ENCODE results near the gene PPIE. TPM values are rescaled to one million over a fixed set of nuclear protein-coding genes. Genes with fewer than 3 reads are reported as not detected.

PPIE gene
- total RNA-seq, 2 donors from 2014 or later = 34.7 to 42.6 TPM

DNA sequence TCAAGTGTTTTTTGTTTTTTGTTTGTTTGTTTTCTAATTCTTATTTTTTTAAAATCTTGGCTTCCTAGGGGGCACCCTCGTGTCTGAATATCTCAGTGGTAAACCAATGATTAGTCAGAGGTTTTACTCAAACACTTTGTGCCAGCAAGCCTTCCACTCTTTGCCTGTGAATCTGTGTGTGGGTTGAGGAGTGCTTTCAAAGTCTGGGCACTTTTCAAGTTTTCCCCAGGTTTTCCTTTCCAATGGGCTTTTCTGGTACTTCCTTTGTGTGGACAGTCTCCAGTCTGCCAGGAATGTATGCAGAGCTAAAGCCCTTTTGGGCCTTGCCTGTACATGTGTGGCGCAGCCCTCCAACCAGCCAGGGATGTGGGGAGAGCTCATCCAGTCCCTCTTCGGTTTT lies 9.7 kb upstream of the PPIE start:
- Histone ChIP-seq H3K27ac (no peak overlapping the region), H3K36me3 (no peaks in the 10 kb centered on the region), H3K27me3 (peaks cover 23% of the 10 kb centered on the region), H3K4me3 (no peak overlapping the region), H3K4me1 (no peaks in the 10 kb centered on the region), H3K9me3 (no peaks in the 10 kb centered on the region), H3K9ac (ENCODE audit: low read depth in 2 of 2, low read length in 2 of 2) (no peak overlapping the region)
- intact Hi-C loops (cut with DNase I) = no loop called here
- DNase-seq = no peak
- TF ChIP-seq CTCF (IDR thresholded peaks at IDR 0.05) = no peak

DNA sequence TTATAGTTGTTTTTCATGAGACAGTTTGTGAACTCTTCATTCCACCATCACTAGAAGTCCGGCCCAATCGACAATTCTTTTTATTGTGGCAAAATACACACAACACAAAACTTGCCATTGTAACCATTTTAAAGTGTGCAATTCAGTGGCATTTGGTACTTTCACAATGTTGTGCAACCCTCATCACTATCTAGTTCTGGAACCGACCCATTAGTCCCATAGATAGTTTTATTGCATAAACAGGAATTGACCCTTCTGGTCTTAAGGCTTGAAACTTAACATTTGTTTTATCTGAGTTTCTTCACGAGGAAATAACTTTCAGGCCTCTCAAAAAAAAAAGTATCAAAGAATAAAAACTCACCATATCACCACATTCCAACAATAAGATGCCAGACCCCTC lies 8.8 kb upstream of the PPIE start:
- no peak overlapping the region for H3K9ac ChIP-seq (ENCODE audit: low read depth in 2 of 2, low read length in 2 of 2)
- no peak for TF ChIP-seq CTCF (IDR thresholded peaks at IDR 0.05)
- no peaks in the 10 kb centered on the region for H3K9me3 ChIP-seq
- H3K27me3 ChIP-seq = peaks cover 28% of the 10 kb centered on the region
- DNase-seq = no peak
- no peaks in the 10 kb centered on the region for H3K4me1 ChIP-seq
- intact Hi-C loops (cut with DNase I) = no loop called here
- H3K4me3 ChIP-seq = no peak overlapping the region
- H3K36me3 ChIP-seq = no peaks in the 10 kb centered on the region
- H3K27ac ChIP-seq = no peak overlapping the region

GRCh38 chr1:39732730-39733129 lies 6.0 kb upstream of the PPIE start:
- H3K9ac ChIP-seq (ENCODE audit: low read depth in 2 of 2, low read length in 2 of 2) = no peak overlapping the region
- no peak for DNase-seq
- H3K9me3 ChIP-seq = no peaks in the 10 kb centered on the region
- intact Hi-C loops (cut with DNase I) = no loop called here
- no peak overlapping the region for H3K27ac ChIP-seq
- H3K36me3 ChIP-seq = no peaks in the 10 kb centered on the region
- peaks cover 16% of the 10 kb centered on the region for H3K27me3 ChIP-seq
- TF ChIP-seq CTCF (IDR thresholded peaks at IDR 0.05) = no peak
- no peaks in the 10 kb centered on the region for H3K4me1 ChIP-seq
- H3K4me3 ChIP-seq = no peak overlapping the region

DNA sequence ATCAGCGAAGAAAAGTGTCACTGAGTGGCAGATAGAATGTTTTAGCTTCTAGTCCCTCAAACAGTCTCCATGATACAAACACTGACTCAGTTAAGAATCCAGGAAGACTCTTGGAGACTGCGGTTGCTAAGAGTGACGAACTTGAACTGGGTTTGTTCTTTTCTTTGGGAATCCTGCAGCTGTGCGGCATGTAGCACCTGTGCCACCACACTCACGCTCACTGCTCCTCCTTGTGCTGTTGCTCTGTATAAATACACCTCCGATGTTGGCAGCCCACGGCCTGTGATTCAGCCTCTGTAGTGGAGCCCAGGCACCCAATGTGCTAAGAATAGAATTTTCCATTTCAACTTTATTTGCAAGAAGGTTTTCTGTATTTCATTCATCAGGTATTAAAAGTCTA lies 5.5 kb upstream of the PPIE start:
- no peak overlapping the region for H3K9ac ChIP-seq (ENCODE audit: low read depth in 2 of 2, low read length in 2 of 2)
- H3K27me3 ChIP-seq = peaks cover 15% of the 10 kb centered on the region
- no peak overlapping the region for H3K27ac ChIP-seq
- H3K4me3 ChIP-seq = no peak overlapping the region
- DNase-seq = no peak
- no peaks in the 10 kb centered on the region for H3K4me1 ChIP-seq
- no peaks in the 10 kb centered on the region for H3K36me3 ChIP-seq
- intact Hi-C loops (cut with DNase I) = no loop called here
- H3K9me3 ChIP-seq = no peaks in the 10 kb centered on the region
- TF ChIP-seq CTCF (IDR thresholded peaks at IDR 0.05) = no peak

- TF ChIP-seq CTCF (IDR thresholded peaks at IDR 0.05) = no peak
- Histone ChIP-seq H3K9ac (ENCODE audit: low read depth in 2 of 2, low read length in 2 of 2) (no peak overlapping the region), H3K4me3 (no peak overlapping the region), H3K9me3 (no peaks in the 10 kb centered on the region), H3K36me3 (no peaks in the 10 kb centered on the region), H3K27ac (no peak overlapping the region), H3K4me1 (no peaks in the 10 kb centered on the region), H3K27me3 (peaks cover 11% of the 10 kb centered on the region)
- no peak for DNase-seq
- intact Hi-C loops (cut with DNase I) = no loop called here
Measured at GRCh38 chr1:39735731-39736130, 3.0 kb upstream of the PPIE start.
